ENCODE measurements around the gene CACNA1G. TPM values are rescaled to one million over a fixed set of nuclear protein-coding genes. Genes with fewer than 3 reads are reported as not detected.
A peak's percentile ranks its signal among the peaks of the same experiment; 100 is the strongest.

CACNA1G gene
- total RNA-seq, 1 donor from 2014 or later, result 0.07 TPM

DNA sequence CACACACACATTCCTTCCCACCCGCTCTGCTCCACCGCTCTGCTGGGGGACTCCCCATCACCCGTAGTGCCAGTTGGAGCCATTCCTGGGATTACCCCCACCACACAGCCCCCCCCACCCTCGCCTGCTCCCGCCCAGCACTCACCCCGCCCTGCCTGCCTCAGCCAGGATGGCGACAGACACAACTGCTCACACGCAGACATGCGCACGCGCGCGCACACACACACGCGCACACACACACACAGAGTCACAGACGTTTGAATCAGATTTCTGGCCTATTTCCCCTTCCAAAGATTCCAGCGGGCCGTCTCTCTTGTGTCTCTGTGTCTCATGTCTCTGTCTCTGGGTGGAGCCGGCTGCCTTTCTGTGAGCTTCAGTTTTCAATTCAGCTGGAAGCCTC, 4.4 kb downstream of the CACNA1G start:
- TF ChIP-seq CTCF (IDR thresholded peaks at IDR 0.05), result no peak
- ATAC-seq (ENCODE audit: low read depth), result no peak
- no peaks in the 10 kb centered on the region for H3K9me3 Mint-ChIP-seq
- POLR2A ChIA-PET, result interaction anchor here (0.5 kb wide), 1 partner anchor 221 kb away, joined by 5 read pairs; no protein-coding TSS in a partner anchor
- peaks cover 60% of the 10 kb centered on the region for H3K27me3 Mint-ChIP-seq
- H3K36me3 Mint-ChIP-seq (ENCODE audit: low read depth), result no peaks in the 10 kb centered on the region
- intact Hi-C loops (cut with micrococcal nuclease), result loop anchor here (5.0 kb wide), 1 partner anchor 62 kb away; no protein-coding TSS in a partner anchor
- no peak overlapping the region for H3K27ac Mint-ChIP-seq
- CTCF ChIA-PET, result no interaction called here
- H3K4me1 Mint-ChIP-seq, result peaks cover 15% of the 10 kb centered on the region
- no peak for DNase-seq
- H3K4me3 Mint-ChIP-seq, result no peak overlapping the region

- peaks cover 12% of the 10 kb centered on the region for H3K4me1 Mint-ChIP-seq
- intact Hi-C loops (cut with micrococcal nuclease), result no loop called here
- peaks cover 66% of the 10 kb centered on the region for H3K27me3 Mint-ChIP-seq
- ChIA-PET POLR2A (no interaction called here), CTCF (no interaction called here)
- no peak for TF ChIP-seq CTCF (IDR thresholded peaks at IDR 0.05)
- H3K4me3 Mint-ChIP-seq, result no peak overlapping the region
- peak; percentile 19 for ATAC-seq (ENCODE audit: low read depth)
- H3K27ac Mint-ChIP-seq, result no peak overlapping the region
- H3K36me3 Mint-ChIP-seq (ENCODE audit: low read depth), result no peaks in the 10 kb centered on the region
- DNase-seq, result no peak
- no peaks in the 10 kb centered on the region for H3K9me3 Mint-ChIP-seq
Observed at GRCh38 chr17:50565402-50566350, 5.2 kb downstream of the CACNA1G start.

- DNase-seq (no peak), ATAC-seq (ENCODE audit: low read depth) (no peak)
- H3K9me3 Mint-ChIP-seq, result no peaks in the 10 kb centered on the region
- H3K36me3 Mint-ChIP-seq (ENCODE audit: low read depth), result no peaks in the 10 kb centered on the region
- ChIA-PET CTCF (no interaction called here), POLR2A (no interaction called here)
- H3K4me3 Mint-ChIP-seq, result no peak overlapping the region
- H3K27me3 Mint-ChIP-seq, result peaks cover 74% of the 10 kb centered on the region
- H3K27ac Mint-ChIP-seq, result no peak overlapping the region
- peaks cover 12% of the 10 kb centered on the region for H3K4me1 Mint-ChIP-seq
- intact Hi-C loops (cut with micrococcal nuclease), result no loop called here
- no peak for TF ChIP-seq CTCF (IDR thresholded peaks at IDR 0.05)
Observed at GRCh38 chr17:50566886-50567285, 6.4 kb downstream of the CACNA1G start.

DNA sequence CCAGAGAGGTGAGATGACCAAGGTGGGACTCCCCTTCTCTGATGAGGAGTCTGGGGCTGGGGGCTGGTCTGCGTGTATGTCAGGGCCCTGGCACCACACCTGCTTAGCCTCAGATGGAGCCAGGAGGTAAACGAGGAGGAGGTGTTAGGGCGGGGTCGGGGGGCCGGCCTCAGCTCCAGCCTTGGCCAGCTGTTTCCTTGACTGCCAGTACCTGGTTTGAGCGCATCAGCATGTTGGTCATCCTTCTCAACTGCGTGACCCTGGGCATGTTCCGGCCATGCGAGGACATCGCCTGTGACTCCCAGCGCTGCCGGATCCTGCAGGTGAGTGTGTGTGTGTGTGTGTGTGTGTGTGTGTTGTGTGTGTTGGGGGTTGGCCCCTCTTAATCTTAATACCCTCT, 8.1 kb downstream of the CACNA1G start:
- TF ChIP-seq CTCF (IDR thresholded peaks at IDR 0.05), result no peak
- peaks cover 68% of the 10 kb centered on the region for H3K27me3 Mint-ChIP-seq
- no peak for DNase-seq
- no peaks in the 10 kb centered on the region for H3K9me3 Mint-ChIP-seq
- no peak for ATAC-seq (ENCODE audit: low read depth)
- intact Hi-C loops (cut with micrococcal nuclease), result no loop called here
- no peaks in the 10 kb centered on the region for H3K36me3 Mint-ChIP-seq (ENCODE audit: low read depth)
- POLR2A ChIA-PET, result no interaction called here
- H3K4me3 Mint-ChIP-seq, result no peak overlapping the region
- H3K4me1 Mint-ChIP-seq, result peaks cover 7% of the 10 kb centered on the region
- H3K27ac Mint-ChIP-seq, result no peak overlapping the region
- CTCF ChIA-PET, result no interaction called here

DNA sequence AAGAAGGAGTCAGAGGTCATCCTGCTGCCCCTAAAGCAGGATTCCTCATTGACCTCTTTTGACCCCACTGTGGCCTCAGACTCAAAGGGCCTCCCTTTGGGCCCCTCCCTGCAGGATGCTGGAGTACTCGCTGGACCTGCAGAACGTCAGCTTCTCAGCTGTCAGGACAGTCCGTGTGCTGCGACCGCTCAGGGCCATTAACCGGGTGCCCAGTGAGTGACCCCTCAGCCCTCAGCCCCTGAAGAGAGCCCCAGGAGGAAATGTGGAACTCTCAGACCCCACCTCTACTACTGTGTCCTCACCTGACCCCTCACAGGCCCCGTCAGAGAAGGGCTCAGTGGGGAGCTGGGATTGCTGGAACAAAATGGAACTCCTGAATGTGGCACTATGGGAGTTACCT, 9.1 kb downstream of the CACNA1G start:
- H3K36me3 Mint-ChIP-seq (ENCODE audit: low read depth), result no peaks in the 10 kb centered on the region
- intact Hi-C loops (cut with micrococcal nuclease), result no loop called here
- no peak overlapping the region for H3K4me3 Mint-ChIP-seq
- peaks cover 7% of the 10 kb centered on the region for H3K4me1 Mint-ChIP-seq
- DNase-seq, result no peak
- POLR2A ChIA-PET, result no interaction called here
- ATAC-seq (ENCODE audit: low read depth), result no peak
- no peak overlapping the region for H3K27ac Mint-ChIP-seq
- no peaks in the 10 kb centered on the region for H3K9me3 Mint-ChIP-seq
- no peak for TF ChIP-seq CTCF (IDR thresholded peaks at IDR 0.05)
- peaks cover 59% of the 10 kb centered on the region for H3K27me3 Mint-ChIP-seq
- CTCF ChIA-PET, result no interaction called here

Data from activated B cell treated with CpG ODN at 0.5 μM for 24 hours (primary cell).